GM21786 (cell line): ENCODE results near the gene ALKBH2.

Source experiments
- ATAC-seq: cut with Tn5 transposase; IDR thresholded peaks from one replicate; pipeline ENCODE4 v1.9.1; 2021; ENCODE audit not compliant: unreplicated experiment

ALKBH2 gene

DNA sequence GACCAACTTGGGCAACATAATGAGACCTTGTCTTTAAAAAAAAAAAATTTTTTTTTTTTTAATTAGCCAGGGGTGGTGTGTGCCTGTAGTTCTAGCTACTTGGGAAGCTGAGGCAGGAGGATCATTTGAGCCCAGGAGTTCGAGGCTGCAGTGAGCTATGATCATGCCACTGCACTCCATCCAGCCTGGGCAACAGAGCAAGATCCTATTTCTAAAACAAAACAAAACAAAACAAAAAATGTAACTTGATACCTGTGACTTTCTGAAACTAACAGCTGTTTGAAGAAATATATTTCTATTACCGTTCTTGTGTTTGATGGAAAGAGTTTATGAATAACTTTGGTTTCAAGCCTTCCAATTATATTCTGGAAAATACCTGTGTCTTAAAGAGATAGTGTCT lies 21.4 kb upstream of the ALKBH2 start:
- no peak for ATAC-seq

- no peak for ATAC-seq
Measured at GRCh38 chr12:109113661-109114321, 20.5 kb upstream of the ALKBH2 start.

DNA sequence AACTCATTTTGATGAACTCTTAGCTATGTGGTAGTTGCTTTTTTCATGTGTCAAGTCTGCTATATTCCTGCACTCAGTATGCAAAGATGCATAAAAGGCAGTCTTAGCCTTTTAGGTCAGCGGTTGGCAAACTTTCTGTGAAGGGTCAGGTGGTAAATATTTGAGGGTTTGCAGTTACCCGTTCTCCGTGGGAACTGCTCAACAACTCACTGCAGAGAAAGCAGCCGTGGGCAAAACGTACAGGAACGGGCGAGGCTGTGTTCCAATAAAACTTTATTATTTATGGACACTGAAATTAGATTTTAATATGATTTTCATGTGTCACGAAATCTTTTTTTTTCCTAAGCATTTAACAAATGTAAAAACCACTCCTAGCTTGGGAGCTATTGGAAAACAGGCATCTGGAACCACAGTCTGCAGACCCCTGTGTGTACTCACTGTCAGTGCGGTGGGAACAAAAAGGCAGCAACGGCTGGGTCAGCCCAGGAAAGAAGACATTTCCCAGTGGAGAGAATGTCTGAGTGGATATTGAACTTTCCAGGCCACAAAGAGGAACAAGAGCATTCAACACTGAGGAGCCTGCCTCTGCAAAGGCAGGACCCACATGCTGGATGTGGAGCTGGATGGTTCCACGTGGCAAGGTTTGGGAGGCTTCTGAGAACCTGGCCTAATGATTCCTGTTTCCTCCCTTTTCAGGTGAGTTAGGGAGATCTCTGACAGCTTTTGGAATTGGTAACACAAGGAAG lies 19.6 kb upstream of the ALKBH2 start:
- ATAC-seq, result no peak

DNA sequence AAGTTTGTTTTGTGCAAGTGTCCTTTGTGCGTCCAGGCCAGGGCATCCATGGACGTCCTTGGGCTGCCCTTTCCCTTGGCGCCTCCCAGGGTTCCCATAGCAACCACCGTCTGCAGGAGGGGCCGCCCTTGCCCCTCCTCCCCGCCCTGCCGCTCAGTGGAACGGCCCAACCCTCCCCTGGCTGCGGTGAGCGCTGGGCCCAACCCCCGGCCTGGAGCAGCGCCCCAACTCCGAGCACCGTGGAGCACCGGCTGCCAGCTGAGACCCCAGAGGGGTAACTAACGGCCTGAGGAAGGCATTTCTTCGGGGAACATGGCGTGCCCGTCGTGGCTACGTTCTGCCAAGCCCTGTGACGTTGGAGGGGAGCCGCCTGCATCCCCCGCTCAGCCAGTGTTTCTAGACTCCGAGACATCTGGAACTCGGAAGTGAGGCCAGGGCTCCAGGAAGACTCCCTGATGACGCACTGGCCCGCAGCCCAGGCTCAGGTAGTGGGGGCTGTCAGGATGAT lies 17.8 kb upstream of the ALKBH2 start:
- ATAC-seq, result no peak

GRCh38 chr12:109109746-109110350 lies 16.6 kb upstream of the ALKBH2 start:
- ATAC-seq, result no peak

- no peak for ATAC-seq
Measured at GRCh38 chr12:109105176-109105575, 11.9 kb upstream of the ALKBH2 start.

- ATAC-seq, result no peak
Measured at GRCh38 chr12:109102491-109102890, 9.2 kb upstream of the ALKBH2 start.

DNA sequence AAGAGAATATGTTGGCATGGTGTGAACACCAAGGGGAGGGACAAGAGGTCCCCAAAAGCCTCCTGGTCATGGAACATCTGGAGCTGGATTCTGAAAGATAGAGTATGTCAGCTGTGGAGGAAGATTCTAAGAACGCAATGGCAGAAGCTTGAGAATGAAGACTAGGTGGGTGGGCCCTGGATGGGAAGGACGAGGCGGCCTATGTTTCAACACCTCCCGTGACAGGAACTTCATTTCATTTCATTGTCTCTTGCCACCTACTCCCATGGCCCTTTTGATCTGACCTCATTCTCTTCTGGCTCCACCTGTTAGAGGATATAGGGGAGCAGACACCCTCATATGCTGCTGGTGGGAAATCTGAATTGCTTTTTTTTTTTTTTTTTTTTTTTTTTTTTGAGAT lies 7.5 kb upstream of the ALKBH2 start:
- ATAC-seq, result no peak

DNA sequence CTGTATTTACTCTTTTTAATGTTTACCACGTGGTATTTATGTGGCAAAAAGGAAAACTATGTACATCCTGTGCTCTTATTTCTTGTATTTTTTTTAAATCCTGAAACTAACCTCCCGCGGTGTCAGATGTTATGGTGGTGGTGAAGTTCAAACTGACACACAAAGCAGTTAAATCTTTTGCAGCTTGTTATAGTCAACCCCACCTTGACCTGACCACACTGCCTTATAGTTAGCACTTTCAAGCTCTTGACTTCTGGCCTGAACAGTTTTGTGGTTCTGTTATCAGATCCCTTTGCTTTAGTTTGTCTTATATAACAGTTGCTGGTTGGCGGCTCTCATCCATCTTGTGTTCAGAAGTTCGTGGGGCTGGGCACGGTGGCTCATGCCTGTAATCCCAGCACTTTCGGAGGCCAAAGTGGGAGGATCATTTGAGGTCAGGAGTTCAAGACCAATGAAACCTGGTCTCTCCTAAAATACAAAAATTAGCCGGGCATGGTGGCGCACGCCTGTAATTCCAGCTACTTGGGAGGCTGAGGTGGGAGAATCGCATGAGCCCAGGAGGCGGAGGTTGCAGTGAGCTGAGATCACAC lies 6.3 kb upstream of the ALKBH2 start:
- no peak for ATAC-seq

- no peak for ATAC-seq
Measured at GRCh38 chr12:109098651-109099050, 5.4 kb upstream of the ALKBH2 start.

- ATAC-seq, result peak; percentile 25
Measured at GRCh38 chr12:109098183-109098604, 4.9 kb upstream of the ALKBH2 start.

DNA sequence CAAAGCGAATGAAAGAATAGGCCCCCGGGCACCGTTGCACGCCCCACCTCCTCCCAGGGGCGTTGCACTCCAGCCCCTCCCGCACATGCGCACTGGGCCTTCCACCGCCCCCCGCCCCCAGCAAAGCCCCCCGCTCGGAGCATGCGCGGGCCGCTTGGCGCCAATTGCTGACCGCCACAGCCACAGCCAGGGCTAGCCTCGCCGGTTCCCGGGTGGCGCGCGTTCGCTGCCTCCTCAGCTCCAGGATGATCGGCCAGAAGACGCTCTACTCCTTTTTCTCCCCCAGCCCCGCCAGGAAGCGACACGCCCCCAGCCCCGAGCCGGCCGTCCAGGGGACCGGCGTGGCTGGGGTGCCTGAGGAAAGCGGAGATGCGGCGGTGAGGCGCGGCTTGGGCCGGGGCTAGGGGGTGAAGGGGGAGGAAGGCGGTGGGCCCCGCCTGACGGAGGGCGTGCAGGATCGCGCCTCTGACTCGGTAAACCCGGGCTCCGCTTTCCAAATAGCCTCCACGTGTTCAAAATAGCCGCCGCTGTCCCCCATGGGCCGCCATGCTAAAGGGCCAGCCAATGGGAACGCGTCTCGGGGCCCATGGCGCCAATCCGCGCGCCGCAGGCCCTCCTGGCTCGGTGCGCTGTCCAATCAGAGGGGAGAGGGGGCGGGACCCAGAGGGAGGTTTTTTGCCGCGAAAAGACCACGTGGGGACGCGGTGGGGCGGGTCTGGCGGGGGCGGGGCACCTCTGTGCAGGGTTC lies 4.3 kb upstream of the ALKBH2 start, which contains the start of gene UNG:
TSS of gene UNG (plus strand) at position 163 of the 748 bp plus-strand sequence. CDS start at position 246, 83 bp downstream.
- peak; percentile 92 for ATAC-seq

GRCh38 chr12:109097140-109097434 lies 3.8 kb upstream of the ALKBH2 start:
- no peak for ATAC-seq

DNA sequence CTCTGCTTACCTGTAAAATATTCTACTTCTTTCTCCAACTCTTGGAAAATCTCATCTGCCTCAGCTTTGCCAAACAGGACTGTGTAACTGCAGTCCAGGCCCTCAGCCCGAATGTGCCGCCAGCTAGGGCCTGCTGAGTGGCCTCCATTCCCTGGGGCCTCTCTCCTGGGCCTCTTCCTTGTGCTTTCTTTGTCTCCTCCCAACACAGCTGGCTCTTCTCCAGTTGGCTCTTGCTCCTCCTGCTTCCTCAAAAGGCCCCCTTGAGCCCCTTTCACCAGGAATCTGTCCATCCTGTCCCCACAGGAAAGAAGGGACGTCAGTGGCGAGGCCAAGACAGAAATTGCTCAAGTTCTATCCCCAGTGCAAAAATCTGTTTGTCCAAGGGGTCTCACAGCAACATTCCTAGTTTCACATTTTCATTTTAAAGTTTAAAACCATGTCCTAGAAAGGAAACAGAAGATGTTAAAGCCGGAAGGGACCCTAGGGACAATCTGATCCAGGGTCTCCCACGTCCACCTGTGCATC lies 713 bp downstream of the ALKBH2 start:
- no peak for ATAC-seq

- ATAC-seq, result no peak
Measured at GRCh38 chr12:109089683-109090082, 3.6 kb downstream of the ALKBH2 start.

DNA sequence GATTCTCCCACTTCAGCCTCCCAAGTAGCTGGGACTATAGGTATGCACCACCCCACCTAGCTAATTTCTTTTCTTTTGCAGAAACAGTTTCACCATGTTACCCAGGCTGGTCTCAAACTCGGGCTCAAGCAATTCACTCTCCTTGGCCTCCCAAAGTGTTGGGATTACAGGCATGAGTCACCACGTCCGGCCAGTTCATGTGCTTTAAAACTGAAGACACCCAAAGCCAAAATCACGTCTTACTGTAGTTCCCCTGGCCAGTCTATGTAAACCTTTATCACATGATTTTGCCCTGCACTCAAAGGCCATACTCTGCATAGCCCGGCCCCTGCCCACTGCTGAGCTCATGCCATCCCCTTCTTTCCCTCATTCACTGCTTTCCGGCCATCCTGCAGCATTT lies 4.5 kb downstream of the ALKBH2 start:
- no peak for ATAC-seq

DNA sequence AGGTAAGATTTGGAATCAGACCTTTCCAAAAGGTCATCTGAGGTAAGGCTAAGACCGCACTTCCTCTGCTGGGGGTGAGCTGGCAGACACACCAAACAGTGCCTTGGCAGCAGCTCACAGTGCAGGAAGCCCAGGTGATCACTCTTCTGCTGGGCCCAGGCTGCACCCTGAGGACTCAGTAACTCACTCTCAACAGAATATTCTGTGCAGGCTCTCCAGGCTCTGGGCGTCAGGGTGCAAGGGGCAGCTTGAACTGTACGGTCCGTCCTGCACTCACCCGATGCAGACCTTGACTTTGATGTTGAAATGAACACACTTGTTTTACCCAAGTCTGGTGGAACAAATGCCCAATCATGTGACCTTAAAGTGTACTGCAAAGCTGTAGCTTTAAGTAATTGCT lies 6.0 kb downstream of the ALKBH2 start:
- no peak for ATAC-seq

- no peak for ATAC-seq
Measured at GRCh38 chr12:109085590-109085989, 7.7 kb downstream of the ALKBH2 start.

- ATAC-seq, result no peak
Measured at GRCh38 chr12:109084425-109084824, 8.8 kb downstream of the ALKBH2 start.

- no peak for ATAC-seq
Measured at GRCh38 chr12:109082751-109083150, 10.5 kb downstream of the ALKBH2 start.

DNA sequence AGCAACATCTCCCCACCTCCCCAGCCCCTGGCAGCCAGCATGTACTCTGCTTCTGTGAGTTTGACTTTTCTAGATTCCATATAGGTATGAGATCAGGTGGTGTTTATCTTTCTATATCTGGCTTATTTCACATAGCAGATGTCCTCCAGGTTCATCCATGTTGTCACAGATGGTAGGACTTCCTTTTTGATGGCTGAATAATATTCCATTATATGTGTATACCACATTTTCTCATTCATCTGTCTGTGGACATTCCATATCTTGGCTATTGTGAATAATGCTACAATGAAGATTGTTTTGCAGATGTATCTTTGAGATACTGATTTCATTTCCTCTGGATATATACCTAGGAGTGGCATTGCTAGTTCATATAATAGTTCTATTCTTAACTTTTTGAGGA lies 18.4 kb downstream of the ALKBH2 start:
- ATAC-seq, result no peak
